CD4-positive, alpha-beta memory T cell (primary cell): ENCODE measurements around the gene ELMOD1. TPM values are rescaled to one million over a fixed set of nuclear protein-coding genes. Genes with fewer than 3 reads are reported as not detected.

ENCODE experiments used
- CTCF ChIA-PET: fragments of 350-600 bp; sonication (Branson Sonifier 250); formaldehyde crosslinking; loops from one replicate; lab custom pipeline; 2021; ENCODE audit warnings: inconsistent platforms; ENCODE audit not compliant: partially characterized antibody; lab: Charles Lee
- POLR2A ChIA-PET: fragments of 350-600 bp; sonication (Branson Sonifier 250); formaldehyde crosslinking; loops from one replicate; lab custom pipeline; 2021; ENCODE audit not compliant: partially characterized antibody; lab: Charles Lee
- DNase-seq, 5 donors: peaks; one replicate each; pipeline versions ENCODE4 v3.0.0 to v3.0.0-alpha.2; 2020 to 2022; ENCODE audit warnings: mixed read lengths in 1 of 5
- H3K27ac ChIP-seq: one replicate; pipeline ENCODE4 v1.7.0; 2013; ENCODE audit warnings: low read depth, low read length
- H3K27me3 ChIP-seq: 2 replicates; pipeline ENCODE4 v1.7.0; 2013; ENCODE audit warnings: mild to moderate bottlenecking, low read length, moderate library complexity; ENCODE audit not compliant: insufficient read depth
- H3K36me3 ChIP-seq: 2 replicates; pipeline ENCODE4 v1.7.0; 2013; ENCODE audit warnings: mild to moderate bottlenecking, low read length, moderate library complexity; ENCODE audit not compliant: insufficient read depth
- H3K4me1 ChIP-seq: 2 replicates; pipeline ENCODE4 v1.7.0; 2013; ENCODE audit warnings: mild to moderate bottlenecking, low read length, moderate library complexity; ENCODE audit not compliant: insufficient read depth
- H3K4me3 ChIP-seq, 2 donors: one replicate each; pipeline ENCODE4 v1.7.0; 2013; ENCODE audit warnings: low read length in 2 of 2, mild to moderate bottlenecking in 1 of 2
- H3K9me3 ChIP-seq, 2 donors: one replicate each; pipeline ENCODE4 v1.7.0; 2013; ENCODE audit warnings: low read length in 2 of 2, control low read depth in 1 of 2; ENCODE audit not compliant: control insufficient read depth in 1 of 2
- H3K27ac Mint-ChIP-seq, 7 donors: one replicate each; pipeline ENCODE4 v1.8.0; 2020 to 2021; ENCODE audit warnings: mixed read lengths in 7 of 7, mild to moderate bottlenecking in 6 of 7, inconsistent platforms in 3 of 7, moderate library complexity in 3 of 7
- H3K27me3 Mint-ChIP-seq, 2 donors: one replicate each; pipeline ENCODE4 v1.8.0; 2020 to 2021; ENCODE audit warnings: mixed read lengths in 2 of 2
- H3K36me3 Mint-ChIP-seq, 2 donors: one replicate each; pipeline ENCODE4 v1.8.0; 2020 to 2021; ENCODE audit warnings: mixed read lengths in 2 of 2, inconsistent platforms in 1 of 2, mild to moderate bottlenecking in 1 of 2
- H3K4me1 Mint-ChIP-seq, 4 donors: one replicate each; pipeline ENCODE4 v1.8.0; 2020 to 2021; ENCODE audit warnings: mixed read lengths in 4 of 4, mild to moderate bottlenecking in 1 of 4
- H3K4me3 Mint-ChIP-seq, 8 donors: one replicate each; pipeline ENCODE4 v1.8.0; 2020 to 2021; ENCODE audit warnings: mixed read lengths in 8 of 8, mild to moderate bottlenecking in 7 of 8, moderate library complexity in 6 of 8, inconsistent platforms in 3 of 8
- H3K9me3 Mint-ChIP-seq, 8 donors: one replicate each; pipeline ENCODE4 v1.8.0; 2020 to 2021; ENCODE audit warnings: mixed read lengths in 8 of 8, mild to moderate bottlenecking in 5 of 8, inconsistent platforms in 3 of 8, moderate library complexity in 1 of 8
- intact Hi-C: fragments of 100-400 bp; cut with micrococcal nuclease; formaldehyde crosslinking; loops from one replicate; pipeline ENCODE4 v1.15.1; 2023
- polyA plus RNA-seq, 2 donors: library from polyadenylated mRNA; unstranded; fragments of 300-500 nt; fragmentation: Illumina TruSeq; gene quantifications; one replicate each; pipeline ENCODE4 v1.2.3, GENCODE V29; 2021
- total RNA-seq, 2 experiments: library from RNA; stranded (reverse); gene quantifications; one replicate each; pipeline ENCODE4 v1.2.3, GENCODE V29; 2021

The ELMOD1 gene
- total and polyA plus RNA-seq, 4 experiments from 2014 or later = not detected

- Mint-ChIP-seq H3K27me3 (peaks cover 31 to 37% of the 10 kb centered on the region in 2 donors), H3K36me3 (no peaks in the 10 kb centered on the region), H3K9me3 (peaks cover 0 to 2% (median 0%) of the 10 kb centered on the region in 8 donors), H3K4me3 (no peak overlapping the region), H3K4me1 (no peaks in the 10 kb centered on the region), H3K27ac (no peak overlapping the region)
- DNase-seq = no peak
- intact Hi-C loops = no loop called here
- Histone ChIP-seq H3K27me3 (peaks cover 4% of the 10 kb centered on the region), H3K9me3 (no peaks in the 10 kb centered on the region), H3K36me3 (no peaks in the 10 kb centered on the region), H3K4me1 (no peaks in the 10 kb centered on the region), H3K4me3 (no peak overlapping the region), H3K27ac (no peak overlapping the region)
- ChIA-PET CTCF (no interaction called here), POLR2A (no interaction called here)
Measured at GRCh38 chr11:107625685-107625989, 34.7 kb downstream of the ELMOD1 start.

- Histone ChIP-seq H3K36me3 (no peaks in the 10 kb centered on the region), H3K27ac (no peak overlapping the region), H3K4me3 (no peak overlapping the region), H3K4me1 (no peaks in the 10 kb centered on the region), H3K9me3 (no peaks in the 10 kb centered on the region), H3K27me3 (peaks cover 4% of the 10 kb centered on the region)
- ChIA-PET CTCF (interaction anchor here (0.6 to 1.8 kb wide), 2 partner anchors 45 to 81 kb away, joined by 3 read pairs; no protein-coding TSS in a partner anchor), POLR2A (no interaction called here)
- intact Hi-C loops = no loop called here
- peaks cover 21 to 35% of the 10 kb centered on the region in 2 donors for H3K27me3 Mint-ChIP-seq
- no peak overlapping the region for H3K4me3 Mint-ChIP-seq
- DNase-seq = no peak
- H3K9me3 Mint-ChIP-seq = no peaks in the 10 kb centered on the region
- no peaks in the 10 kb centered on the region for H3K36me3 Mint-ChIP-seq
- H3K27ac Mint-ChIP-seq = no peak overlapping the region
- H3K4me1 Mint-ChIP-seq = no peaks in the 10 kb centered on the region
Measured at GRCh38 chr11:107631043-107631442, 40.1 kb downstream of the ELMOD1 start.

GRCh38 chr11:107631931-107632330, 41.0 kb downstream of the ELMOD1 start:
- Histone ChIP-seq H3K9me3 (no peaks in the 10 kb centered on the region), H3K27me3 (peaks cover 4% of the 10 kb centered on the region), H3K4me3 (no peak overlapping the region), H3K4me1 (no peaks in the 10 kb centered on the region), H3K36me3 (no peaks in the 10 kb centered on the region), H3K27ac (no peak overlapping the region)
- H3K36me3 Mint-ChIP-seq = no peaks in the 10 kb centered on the region
- POLR2A ChIA-PET = no interaction called here
- no peak overlapping the region for H3K27ac Mint-ChIP-seq
- no peak for DNase-seq
- H3K27me3 Mint-ChIP-seq = peaks cover 19 to 33% of the 10 kb centered on the region in 2 donors
- intact Hi-C loops = no loop called here
- H3K4me3 Mint-ChIP-seq = no peak overlapping the region
- H3K4me1 Mint-ChIP-seq = no peaks in the 10 kb centered on the region
- no peaks in the 10 kb centered on the region for H3K9me3 Mint-ChIP-seq
- CTCF ChIA-PET = interaction anchor here (0.9 to 1.8 kb wide), 2 partner anchors 11 to 82 kb away, joined by 3 to 4 read pairs; no protein-coding TSS in a partner anchor

- Mint-ChIP-seq H3K27ac (no peak overlapping the region), H3K9me3 (no peaks in the 10 kb centered on the region), H3K36me3 (no peaks in the 10 kb centered on the region), H3K4me3 (no peak overlapping the region), H3K27me3 (peaks cover 7 to 10% of the 10 kb centered on the region in 2 donors), H3K4me1 (no peaks in the 10 kb centered on the region)
- no peak overlapping the region for H3K27ac ChIP-seq
- no peaks in the 10 kb centered on the region for H3K36me3 ChIP-seq
- no peaks in the 10 kb centered on the region for H3K4me1 ChIP-seq
- intact Hi-C loops = no loop called here
- H3K9me3 ChIP-seq = no peaks in the 10 kb centered on the region
- CTCF ChIA-PET = interaction anchor here (1.5 kb wide), 1 partner anchor 24 kb away, joined by 3 read pairs; no protein-coding TSS in a partner anchor
- no peak for DNase-seq
- H3K4me3 ChIP-seq = no peak overlapping the region
- peaks cover 3% of the 10 kb centered on the region for H3K27me3 ChIP-seq
- POLR2A ChIA-PET = no interaction called here
Measured at GRCh38 chr11:107646783-107647182, 55.8 kb downstream of the ELMOD1 start.

- H3K27ac Mint-ChIP-seq = no peak overlapping the region
- Histone ChIP-seq H3K27me3 (peaks cover 7% of the 10 kb centered on the region), H3K9me3 (no peaks in the 10 kb centered on the region), H3K4me1 (no peaks in the 10 kb centered on the region), H3K4me3 (no peak overlapping the region), H3K36me3 (no peaks in the 10 kb centered on the region), H3K27ac (no peak overlapping the region)
- intact Hi-C loops = no loop called here
- ChIA-PET POLR2A (no interaction called here), CTCF (no interaction called here)
- H3K4me1 Mint-ChIP-seq = no peaks in the 10 kb centered on the region
- no peaks in the 10 kb centered on the region for H3K36me3 Mint-ChIP-seq
- H3K4me3 Mint-ChIP-seq = no peak overlapping the region
- DNase-seq = no peak
- H3K9me3 Mint-ChIP-seq = no peaks in the 10 kb centered on the region
- H3K27me3 Mint-ChIP-seq = peaks cover 9 to 15% of the 10 kb centered on the region in 2 donors
Measured at GRCh38 chr11:107648242-107648641, 57.3 kb downstream of the ELMOD1 start.

GRCh38 chr11:107651672-107652071, 60.7 kb downstream of the ELMOD1 start:
- H3K27me3 Mint-ChIP-seq = peaks cover 9 to 15% of the 10 kb centered on the region in 2 donors
- Histone ChIP-seq H3K4me1 (no peaks in the 10 kb centered on the region), H3K4me3 (no peak overlapping the region), H3K9me3 (no peaks in the 10 kb centered on the region), H3K27ac (no peak overlapping the region), H3K36me3 (no peaks in the 10 kb centered on the region), H3K27me3 (peaks cover 8% of the 10 kb centered on the region)
- no peaks in the 10 kb centered on the region for H3K36me3 Mint-ChIP-seq
- no peak overlapping the region for H3K27ac Mint-ChIP-seq
- H3K4me3 Mint-ChIP-seq = no peak overlapping the region
- H3K9me3 Mint-ChIP-seq = no peaks in the 10 kb centered on the region
- DNase-seq = no peak
- POLR2A ChIA-PET = no interaction called here
- intact Hi-C loops = no loop called here
- CTCF ChIA-PET = no interaction called here
- no peaks in the 10 kb centered on the region for H3K4me1 Mint-ChIP-seq

- Histone ChIP-seq H3K4me3 (no peak overlapping the region), H3K27me3 (peaks cover 8% of the 10 kb centered on the region), H3K9me3 (no peaks in the 10 kb centered on the region), H3K36me3 (no peaks in the 10 kb centered on the region), H3K27ac (no peak overlapping the region), H3K4me1 (no peaks in the 10 kb centered on the region)
- CTCF ChIA-PET = no interaction called here
- Mint-ChIP-seq H3K4me3 (no peak overlapping the region), H3K36me3 (no peaks in the 10 kb centered on the region), H3K4me1 (no peaks in the 10 kb centered on the region), H3K27me3 (peaks cover 10 to 13% of the 10 kb centered on the region in 2 donors), H3K27ac (no peak overlapping the region), H3K9me3 (no peaks in the 10 kb centered on the region)
- POLR2A ChIA-PET = no interaction called here
- intact Hi-C loops = no loop called here
- DNase-seq = no peak
Measured at GRCh38 chr11:107653076-107653475, 62.1 kb downstream of the ELMOD1 start.

- Mint-ChIP-seq H3K27ac (no peak overlapping the region), H3K36me3 (no peaks in the 10 kb centered on the region), H3K4me1 (no peaks in the 10 kb centered on the region), H3K9me3 (no peaks in the 10 kb centered on the region), H3K27me3 (peaks cover 7 to 12% of the 10 kb centered on the region in 2 donors), H3K4me3 (no peak overlapping the region)
- Histone ChIP-seq H3K36me3 (no peaks in the 10 kb centered on the region), H3K9me3 (no peaks in the 10 kb centered on the region), H3K4me1 (no peaks in the 10 kb centered on the region), H3K27me3 (peaks cover 8% of the 10 kb centered on the region), H3K27ac (no peak overlapping the region), H3K4me3 (no peak overlapping the region)
- DNase-seq = no peak
- POLR2A ChIA-PET = no interaction called here
- intact Hi-C loops = no loop called here
- CTCF ChIA-PET = no interaction called here
Measured at GRCh38 chr11:107655602-107656001, 64.7 kb downstream of the ELMOD1 start.
